DMS53 (cell line): ENCODE measurements around the gene ZNF212.
A peak's percentile ranks its signal among the peaks of the same experiment; 100 is the strongest.
"Not testable (repeated sequence)": the region's sequence is repeated elsewhere in the genome, so short reads cannot be mapped to it uniquely, and the experiment has no call there.

ENCODE experiments used
- DNase-seq: peaks from one replicate; lab custom pipeline; 2025; lab: John Stamatoyannopoulos, UW

The ZNF212 gene

GRCh38 chr7:149218469-149219420 is 20.7 kb upstream of the ZNF212 start:
- DNase-seq = no peak

- no peak for DNase-seq
Observed at GRCh38 chr7:149220534-149220933, 18.9 kb upstream of the ZNF212 start.

- DNase-seq = no peak
Observed at GRCh38 chr7:149223176-149223575, 16.3 kb upstream of the ZNF212 start.

- no peak for DNase-seq
Observed at GRCh38 chr7:149223761-149224160, 15.7 kb upstream of the ZNF212 start.

- DNase-seq = no peak
Observed at GRCh38 chr7:149224352-149224751, 15.1 kb upstream of the ZNF212 start.

GRCh38 chr7:149225106-149225505 is 14.3 kb upstream of the ZNF212 start:
- no peak for DNase-seq

- DNase-seq = no peak
Observed at GRCh38 chr7:149225656-149226055, 13.8 kb upstream of the ZNF212 start.

GRCh38 chr7:149226366-149226765 is 13.1 kb upstream of the ZNF212 start:
- DNase-seq = not testable (repeated sequence)

GRCh38 chr7:149226840-149227494 is 12.5 kb upstream of the ZNF212 start:
- DNase-seq = no peak

GRCh38 chr7:149228831-149229471 is 10.5 kb upstream of the ZNF212 start:
- peak; percentile 45 for DNase-seq

- peak; percentile 28 for DNase-seq
Observed at GRCh38 chr7:149229526-149229925, 9.9 kb upstream of the ZNF212 start.

- DNase-seq = no peak
Observed at GRCh38 chr7:149232362-149232761, 7.1 kb upstream of the ZNF212 start.

- not testable (repeated sequence) for DNase-seq
Observed at GRCh38 chr7:149233655-149234204, 5.7 kb upstream of the ZNF212 start.

GRCh38 chr7:149237502-149237901 is 1.9 kb upstream of the ZNF212 start:
- no peak for DNase-seq

GRCh38 chr7:149238051-149238450 is 1.4 kb upstream of the ZNF212 start:
- DNase-seq = peak; percentile 70

- no peak for DNase-seq
Observed at GRCh38 chr7:149240637-149241036, 1.2 kb downstream of the ZNF212 start.

GRCh38 chr7:149241696-149242095 is 2.2 kb downstream of the ZNF212 start:
- no peak for DNase-seq

- DNase-seq = no peak
Observed at GRCh38 chr7:149245244-149245643, 5.8 kb downstream of the ZNF212 start.

- no peak for DNase-seq
Observed at GRCh38 chr7:149245744-149246143, 6.3 kb downstream of the ZNF212 start.

- DNase-seq = no peak
Observed at GRCh38 chr7:149248777-149249176, 9.3 kb downstream of the ZNF212 start.

GRCh38 chr7:149250151-149250550 is 10.7 kb downstream of the ZNF212 start:
- not testable (repeated sequence) for DNase-seq

GRCh38 chr7:149251518-149251917 is 12.1 kb downstream of the ZNF212 start:
- not testable (repeated sequence) for DNase-seq
